GM12864 (cell line): ENCODE measurements around the gene DAB1.
"Not testable (repeated sequence)": the region's sequence is repeated elsewhere in the genome, so short reads cannot be mapped to it uniquely, and the experiment has no call there.

Source experiments
- DNase-seq: peaks from one replicate; pipeline ENCODE4 v3.0.0-alpha.2; 2011; ENCODE audit warnings: low read depth
- H3K4me3 ChIP-seq: 2 replicates; pipeline ENCODE4 v1.5.1; 2011; ENCODE audit warnings: mild to moderate bottlenecking, low read depth, low read length, control low read depth
- CTCF ChIP-seq: IDR thresholded peaks from 2 replicates; pipeline ENCODE4 v1.5.1; 2011; ENCODE audit warnings: low read depth, mild to moderate bottlenecking, moderate library complexity, low read length, control low read depth, inconsistent platforms; ENCODE audit errors: missing control alignments

The DAB1 gene

GRCh38 chr1:57353654-57354053 is 70.2 kb downstream of the DAB1 start:
- no peak for DNase-seq
- no peak for TF ChIP-seq CTCF
- no peak overlapping the region for H3K4me3 ChIP-seq

GRCh38 chr1:57350610-57351009 is 73.2 kb downstream of the DAB1 start:
- no peak overlapping the region for H3K4me3 ChIP-seq
- TF ChIP-seq CTCF: no peak
- DNase-seq: no peak

- TF ChIP-seq CTCF: no peak
- no peak overlapping the region for H3K4me3 ChIP-seq
- DNase-seq: no peak
These were observed 74.9 kb downstream of the DAB1 start for GRCh38 chr1:57348921-57349320.

- TF ChIP-seq CTCF: no peak
- no peak overlapping the region for H3K4me3 ChIP-seq
- DNase-seq: no peak
These were observed 77.9 kb downstream of the DAB1 start for GRCh38 chr1:57345916-57346315.

- no peak for TF ChIP-seq CTCF
- no peak for DNase-seq
- no peak overlapping the region for H3K4me3 ChIP-seq
These were observed 79.6 kb downstream of the DAB1 start for GRCh38 chr1:57344265-57344664.

GRCh38 chr1:57343298-57343915 is 80.5 kb downstream of the DAB1 start:
- not testable (repeated sequence) for H3K4me3 ChIP-seq, DNase-seq

GRCh38 chr1:57341721-57342120 is 82.1 kb downstream of the DAB1 start:
- no peak for TF ChIP-seq CTCF
- no peak for DNase-seq
- no peak overlapping the region for H3K4me3 ChIP-seq
